ENCODE results near the gene DDI2.
"Not testable (repeated sequence)": the region's sequence is repeated elsewhere in the genome, so short reads cannot be mapped to it uniquely, and the experiment has no call there.

Gene DDI2

GRCh38 chr1:15693371-15693770 is 76.1 kb downstream of the DDI2 start:
- H3K4me2 ChIP-seq (ENCODE audit: low read length, poor library complexity, severe bottlenecking), result no peak overlapping the region
- H2AFZ ChIP-seq (ENCODE audit: low read depth, low read length), result no peak overlapping the region
- no peaks in the 10 kb centered on the region for H3K9me3 ChIP-seq (ENCODE audit: control insufficient read depth, low read length)
- no peak for DNase-seq
- H2BK120ac ChIP-seq (ENCODE audit: low read depth, low read length), result no peak overlapping the region
- no peak overlapping the region for H4K8ac ChIP-seq (ENCODE audit: low read length)
- peak overlapping the region in 1 of 2 experiments; percentile 19 for H2BK12ac ChIP-seq (ENCODE audit: low read length in 2 of 2)
- no peak overlapping the region for H4K91ac ChIP-seq (ENCODE audit: low read length)
- WGBS, result 96% methylated on average over 5 of the region's 5 CpGs
- H3K36me3 ChIP-seq (ENCODE audit: control insufficient read depth in 1 of 2, insufficient read depth in 2 of 2, low read depth in 1 of 2, low read length in 2 of 2), result peaks cover 19 to 27% of the 10 kb centered on the region in 2 experiments
- no peak overlapping the region for H3K18ac ChIP-seq (ENCODE audit: low read depth in 1 of 2, low read length in 2 of 2)
- no peak overlapping the region for H3K4me3 ChIP-seq (ENCODE audit: insufficient read depth in 1 of 2, low read depth in 1 of 2, low read length in 2 of 2)
- H2BK15ac ChIP-seq (ENCODE audit: low read depth, poor library complexity, severe bottlenecking), result no peak overlapping the region
- no peak overlapping the region for H3K14ac ChIP-seq (ENCODE audit: low read length in 2 of 2)
- no peak overlapping the region for H3K27ac ChIP-seq (ENCODE audit: low read length, poor library complexity, severe bottlenecking)
- H3K27me3 ChIP-seq (ENCODE audit: control insufficient read depth in 1 of 2, insufficient read depth in 1 of 2, low read length in 2 of 2), result no peaks in the 10 kb centered on the region
- no peak overlapping the region for H3K4ac ChIP-seq (ENCODE audit: low read depth in 1 of 2, low read length in 2 of 2)
- no peak overlapping the region for H2AK5ac ChIP-seq (ENCODE audit: low read length, severe bottlenecking)
- peaks cover 41% of the 10 kb centered on the region for H3K79me1 ChIP-seq (replicated peaks; ENCODE audit: low read length, poor library complexity, severe bottlenecking)
- H2BK5ac ChIP-seq (ENCODE audit: low read depth, low read length, poor library complexity, severe bottlenecking), result no peak overlapping the region
- H3K23ac ChIP-seq (ENCODE audit: low read length in 2 of 2), result no peak overlapping the region
- H3K9ac ChIP-seq (ENCODE audit: low read length), result no peak overlapping the region
- no peaks in the 10 kb centered on the region for H3K4me1 ChIP-seq (ENCODE audit: control insufficient read depth, insufficient read depth, low read depth, low read length)

- H3K14ac ChIP-seq (ENCODE audit: low read length in 2 of 2), result no peak overlapping the region
- peaks cover 13 to 22% of the 10 kb centered on the region in 2 experiments for H3K36me3 ChIP-seq (ENCODE audit: control insufficient read depth in 1 of 2, insufficient read depth in 2 of 2, low read depth in 1 of 2, low read length in 2 of 2)
- no peak overlapping the region for H3K18ac ChIP-seq (ENCODE audit: low read depth in 1 of 2, low read length in 2 of 2)
- H3K79me1 ChIP-seq (replicated peaks; ENCODE audit: low read length, poor library complexity, severe bottlenecking), result peaks cover 46% of the 10 kb centered on the region
- H4K91ac ChIP-seq (ENCODE audit: low read length), result no peak overlapping the region
- H3K4me2 ChIP-seq (ENCODE audit: low read length, poor library complexity, severe bottlenecking), result no peak overlapping the region
- DNase-seq, result no peak
- H3K4ac ChIP-seq (ENCODE audit: low read depth in 1 of 2, low read length in 2 of 2), result no peak overlapping the region
- no peak overlapping the region for H4K8ac ChIP-seq (ENCODE audit: low read length)
- H3K9me3 ChIP-seq (ENCODE audit: control insufficient read depth, low read length), result no peaks in the 10 kb centered on the region
- no peak overlapping the region for H2BK15ac ChIP-seq (ENCODE audit: low read depth, poor library complexity, severe bottlenecking)
- H2AK5ac ChIP-seq (ENCODE audit: low read length, severe bottlenecking), result no peak overlapping the region
- no peaks in the 10 kb centered on the region for H3K27me3 ChIP-seq (ENCODE audit: control insufficient read depth in 1 of 2, insufficient read depth in 1 of 2, low read length in 2 of 2)
- H2AFZ ChIP-seq (ENCODE audit: low read depth, low read length), result no peak overlapping the region
- 95% methylated on average over 9 of the region's 10 CpGs for WGBS
- no peak overlapping the region for H2BK120ac ChIP-seq (ENCODE audit: low read depth, low read length)
- H3K27ac ChIP-seq (ENCODE audit: low read length, poor library complexity, severe bottlenecking), result no peak overlapping the region
- peaks cover 2% of the 10 kb centered on the region for H3K4me1 ChIP-seq (ENCODE audit: control insufficient read depth, insufficient read depth, low read depth, low read length)
- H3K23ac ChIP-seq (ENCODE audit: low read length in 2 of 2), result no peak overlapping the region
- no peak overlapping the region for H2BK12ac ChIP-seq (ENCODE audit: low read length in 2 of 2)
- H3K4me3 ChIP-seq (ENCODE audit: insufficient read depth in 1 of 2, low read depth in 1 of 2, low read length in 2 of 2), result no peak overlapping the region
- H3K9ac ChIP-seq (ENCODE audit: low read length), result no peak overlapping the region
- H2BK5ac ChIP-seq (ENCODE audit: low read depth, low read length, poor library complexity, severe bottlenecking), result no peak overlapping the region
Observed at GRCh38 chr1:15696956-15697521, 79.8 kb downstream of the DDI2 start.

- Histone ChIP-seq H3K4me3 (ENCODE audit: insufficient read depth in 1 of 2, low read depth in 1 of 2, low read length in 2 of 2) (no peak overlapping the region), H3K4ac (ENCODE audit: low read depth in 1 of 2, low read length in 2 of 2) (no peak overlapping the region), H3K36me3 (ENCODE audit: control insufficient read depth in 1 of 2, insufficient read depth in 2 of 2, low read depth in 1 of 2, low read length in 2 of 2) (peaks cover 12 to 23% of the 10 kb centered on the region in 2 experiments), H4K8ac (ENCODE audit: low read length) (no peak overlapping the region), H2BK15ac (ENCODE audit: low read depth, poor library complexity, severe bottlenecking) (no peak overlapping the region), H3K18ac (ENCODE audit: low read depth in 1 of 2, low read length in 2 of 2) (no peak overlapping the region), H3K27ac (ENCODE audit: low read length, poor library complexity, severe bottlenecking) (no peak overlapping the region), H3K79me1 (replicated peaks; ENCODE audit: low read length, poor library complexity, severe bottlenecking) (peaks cover 44% of the 10 kb centered on the region), H3K14ac (ENCODE audit: low read length in 2 of 2) (no peak overlapping the region), H2BK120ac (ENCODE audit: low read depth, low read length) (no peak overlapping the region), H3K27me3 (ENCODE audit: control insufficient read depth in 1 of 2, insufficient read depth in 1 of 2, low read length in 2 of 2) (no peaks in the 10 kb centered on the region), H2BK5ac (ENCODE audit: low read depth, low read length, poor library complexity, severe bottlenecking) (no peak overlapping the region), H3K23ac (ENCODE audit: low read length in 2 of 2) (no peak overlapping the region), H3K9ac (ENCODE audit: low read length) (no peak overlapping the region), H3K9me3 (ENCODE audit: control insufficient read depth, low read length) (no peaks in the 10 kb centered on the region), H2BK12ac (ENCODE audit: low read length in 2 of 2) (no peak overlapping the region), H3K4me1 (ENCODE audit: control insufficient read depth, insufficient read depth, low read depth, low read length) (peaks cover 6% of the 10 kb centered on the region), H2AFZ (ENCODE audit: low read depth, low read length) (no peak overlapping the region), H3K4me2 (ENCODE audit: low read length, poor library complexity, severe bottlenecking) (no peak overlapping the region), H4K91ac (ENCODE audit: low read length) (no peak overlapping the region), H2AK5ac (ENCODE audit: low read length, severe bottlenecking) (no peak overlapping the region)
- DNase-seq, result no peak
- WGBS, result 100% methylated on average over 2 of the region's 2 CpGs
Observed at GRCh38 chr1:15698201-15698600, 80.9 kb downstream of the DDI2 start.

GRCh38 chr1:15699321-15699720 is 82.1 kb downstream of the DDI2 start:
- DNase-seq, result not testable (repeated sequence)

More at GRCh38 chr1:15699321-15699720, 82.1 kb downstream of the DDI2 start:
- H3K27me3 ChIP-seq (ENCODE audit: control insufficient read depth in 1 of 2, insufficient read depth in 1 of 2, low read length in 2 of 2); H4K8ac ChIP-seq (ENCODE audit: low read length); H4K91ac ChIP-seq (ENCODE audit: low read length); H3K18ac ChIP-seq (ENCODE audit: low read depth in 1 of 2, low read length in 2 of 2); H3K9ac ChIP-seq (ENCODE audit: low read length); H2BK5ac ChIP-seq (ENCODE audit: low read depth, low read length, poor library complexity, severe bottlenecking); H2AFZ ChIP-seq (ENCODE audit: low read depth, low read length); H2BK120ac ChIP-seq (ENCODE audit: low read depth, low read length); H2BK15ac ChIP-seq (ENCODE audit: low read depth, poor library complexity, severe bottlenecking); H2AK5ac ChIP-seq (ENCODE audit: low read length, severe bottlenecking); H3K9me3 ChIP-seq (ENCODE audit: control insufficient read depth, low read length); H3K4ac ChIP-seq (ENCODE audit: low read depth in 1 of 2, low read length in 2 of 2); H3K14ac ChIP-seq (ENCODE audit: low read length in 2 of 2); H2BK12ac ChIP-seq (ENCODE audit: low read length in 2 of 2); H3K23ac ChIP-seq (ENCODE audit: low read length in 2 of 2); H3K4me3 ChIP-seq (ENCODE audit: insufficient read depth in 1 of 2, low read depth in 1 of 2, low read length in 2 of 2); H3K27ac ChIP-seq (ENCODE audit: low read length, poor library complexity, severe bottlenecking); H3K4me2 ChIP-seq (ENCODE audit: low read length, poor library complexity, severe bottlenecking): not testable (repeated sequence)
- Histone ChIP-seq H3K4me1 (ENCODE audit: control insufficient read depth, insufficient read depth, low read depth, low read length) (peaks cover 11% of the 10 kb centered on the region), H3K79me1 (replicated peaks; ENCODE audit: low read length, poor library complexity, severe bottlenecking) (peaks cover 35% of the 10 kb centered on the region), H3K36me3 (ENCODE audit: control insufficient read depth in 1 of 2, insufficient read depth in 2 of 2, low read depth in 1 of 2, low read length in 2 of 2) (peaks cover 5 to 23% of the 10 kb centered on the region in 2 experiments)
- 100% methylated on average over 3 of the region's 4 CpGs for WGBS

All from mesenchymal stem cell (in vitro differentiated cells and primary cell).